ENCODE measurements around the gene ZMYND10.

ZMYND10 gene

GRCh38 chr3:50300681-50301254 lies 44.8 kb downstream of the ZMYND10 start:
- DNase-seq: no peak

DNA sequence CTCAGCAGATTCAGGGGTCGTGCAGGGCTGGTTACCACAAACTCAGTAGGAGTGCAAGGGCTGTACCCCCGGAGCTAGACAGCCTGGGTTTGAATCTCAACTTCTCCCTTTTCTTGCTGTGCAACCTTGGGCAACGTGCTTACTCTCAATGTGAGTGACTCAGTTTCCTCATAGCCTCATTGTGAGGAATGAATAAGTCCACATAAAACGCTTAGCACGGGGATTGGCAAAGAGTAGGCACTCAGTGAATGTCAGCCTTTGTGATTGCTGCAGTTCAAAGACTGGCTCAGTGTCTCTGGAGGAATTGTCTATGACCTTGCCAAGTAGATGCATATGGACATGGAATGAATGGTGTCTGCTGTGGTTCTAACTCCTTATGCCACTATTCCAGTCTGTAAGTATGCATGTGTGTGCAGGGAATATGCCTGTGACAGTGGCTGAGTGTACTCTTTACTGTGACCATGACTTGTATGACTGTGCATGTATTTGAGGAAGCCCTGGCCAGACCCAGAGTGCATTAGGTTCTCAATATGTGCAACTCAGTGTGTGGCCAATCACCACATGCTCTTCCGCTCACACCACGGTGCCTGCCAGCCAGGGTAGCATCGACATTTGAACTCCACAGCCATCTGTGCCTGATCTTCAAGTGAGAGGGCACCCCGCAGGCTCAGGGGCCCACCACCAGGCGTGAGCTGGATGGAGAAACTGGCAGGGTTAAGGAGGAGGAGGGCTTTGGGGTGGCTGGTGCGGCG lies 45.4 kb downstream of the ZMYND10 start:
- peak; percentile 46 to 85 for DNase-seq

DNA sequence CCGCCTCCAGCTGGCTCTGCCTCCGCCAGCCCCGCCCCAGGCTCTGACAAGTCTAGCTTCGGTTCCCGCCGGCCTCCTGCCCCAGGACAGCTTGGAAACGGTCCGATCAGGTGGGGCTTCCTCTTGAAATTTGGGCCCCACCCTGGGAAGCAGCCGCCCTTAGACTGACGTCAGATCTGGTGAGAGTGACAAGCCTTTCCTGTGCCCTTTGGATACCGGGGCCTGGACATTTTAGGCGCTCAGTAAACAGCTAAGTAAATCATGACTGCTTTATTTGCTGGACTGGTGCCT lies 45.9 kb downstream of the ZMYND10 start:
- DNase-seq: no peak

DNA sequence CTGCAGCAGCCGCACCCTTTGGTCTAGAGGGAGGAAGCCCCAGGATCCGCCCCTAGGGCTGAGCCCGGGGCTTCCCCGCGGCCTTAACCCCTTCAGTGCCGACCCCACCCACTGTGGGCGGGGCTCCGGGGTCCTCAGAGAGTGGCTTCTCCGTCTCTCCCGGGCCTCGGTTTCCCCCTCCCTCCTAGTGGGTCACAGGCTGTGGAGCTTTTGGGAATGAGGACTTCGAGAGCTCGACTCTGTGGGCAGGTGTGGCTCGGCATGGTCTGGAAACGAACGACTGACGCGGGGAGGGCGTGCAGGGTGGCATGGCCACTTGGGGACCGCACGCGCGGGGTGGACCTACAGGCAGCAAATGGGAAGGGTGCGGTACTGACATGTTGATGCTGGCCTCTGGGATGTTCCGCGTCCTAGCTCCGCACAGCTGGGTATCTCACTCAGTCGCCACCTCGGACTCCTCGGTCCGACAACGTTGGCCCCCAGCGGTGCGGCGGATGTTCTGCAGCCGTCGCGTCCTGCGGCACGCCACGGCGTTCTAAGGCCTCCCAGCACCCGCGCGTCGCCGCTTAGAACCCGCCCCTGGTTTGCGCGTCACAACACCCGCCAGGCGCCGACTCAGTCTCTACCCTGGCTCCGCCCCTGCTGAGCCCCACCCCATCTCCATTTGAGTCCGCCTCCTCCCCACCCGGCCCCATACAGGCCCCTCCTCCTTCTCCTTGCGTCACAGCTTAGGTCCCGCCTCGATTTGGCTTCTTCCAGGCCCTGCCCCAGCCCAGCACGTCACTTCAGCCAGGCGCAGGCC lies 46.5 kb downstream of the ZMYND10 start, which contains the start of the genes HYAL3 and NAA80:
HYAL3 (minus strand) TSS at position 570 of the 802 bp plus-strand sequence. CDS start 3,803 bp downstream, outside the sequence.
NAA80 (minus strand) TSS at position 570 of the 802 bp plus-strand sequence. CDS start 1,942 bp downstream, outside the sequence.
- peak; percentile 99 to 100 for DNase-seq

- DNase-seq: no peak
Measured at GRCh38 chr3:50297896-50298725, 47.4 kb downstream of the ZMYND10 start.

GRCh38 chr3:50297384-50297775 lies 48.2 kb downstream of the ZMYND10 start:
- DNase-seq: no peak

GRCh38 chr3:50296721-50297383 lies 48.7 kb downstream of the ZMYND10 start:
- DNase-seq: no peak

DNA sequence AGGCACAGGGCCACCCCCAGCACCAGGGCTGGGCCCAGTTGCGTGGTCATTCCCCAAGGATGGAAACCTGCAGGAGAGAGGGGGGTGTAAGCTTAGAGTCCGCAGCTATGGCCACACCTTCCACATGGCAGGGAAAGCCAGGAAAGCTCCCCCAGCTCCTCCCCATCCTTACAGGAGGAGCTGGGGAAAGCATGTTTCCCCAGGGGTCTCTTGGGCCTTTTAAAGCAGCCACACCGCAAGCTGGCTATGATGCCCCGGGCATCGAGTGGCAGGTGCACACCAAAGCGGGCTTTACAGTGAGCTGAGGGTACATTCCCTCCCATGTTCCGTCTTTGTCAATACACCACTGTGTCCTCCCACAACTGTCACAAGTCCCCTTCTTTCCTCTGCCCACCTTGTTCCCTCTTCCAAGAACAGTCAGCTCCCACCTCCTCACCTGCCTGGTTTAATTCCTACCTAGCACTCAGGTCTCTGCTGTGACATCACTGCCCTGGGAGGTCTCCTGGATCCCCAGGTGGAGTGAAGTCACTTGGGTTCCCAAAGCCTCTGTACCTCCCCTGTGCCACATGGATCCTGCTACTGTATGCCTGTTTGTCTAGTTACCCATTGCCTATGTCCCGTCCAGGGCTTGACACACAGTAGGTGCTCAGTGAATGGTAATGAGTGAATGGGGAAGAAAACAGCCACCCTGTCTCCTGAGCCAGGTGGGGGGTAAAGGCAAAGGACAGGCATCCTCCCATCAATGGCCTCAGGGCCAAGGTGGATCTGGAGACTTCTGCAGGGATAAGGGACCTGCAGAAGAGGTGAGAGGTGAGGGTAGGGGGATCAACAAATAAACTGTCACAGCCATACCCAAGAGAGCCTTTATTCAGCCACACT lies 49.7 kb downstream of the ZMYND10 start:
- no peak for DNase-seq

GRCh38 chr3:50294492-50295403 lies 50.8 kb downstream of the ZMYND10 start:
- no peak for DNase-seq

DNA sequence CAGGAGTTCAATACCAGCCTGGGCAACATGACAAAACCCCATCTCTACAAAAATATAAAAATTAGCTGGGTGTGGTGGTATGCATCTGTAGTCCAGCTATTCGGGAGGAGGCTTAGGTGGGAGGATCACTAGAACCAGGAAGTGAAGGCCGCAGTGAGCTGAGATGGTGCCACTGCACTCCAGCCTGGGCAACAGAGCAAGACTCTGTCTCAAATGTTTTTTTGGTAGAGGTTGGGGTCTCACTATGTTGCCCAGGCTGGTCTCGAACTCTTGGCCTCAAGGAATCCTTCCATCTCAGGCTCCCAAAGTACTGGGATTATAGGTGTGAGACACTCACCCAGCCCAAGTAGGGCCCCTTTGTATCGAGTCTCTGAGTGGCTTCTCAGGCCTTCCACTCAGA lies 51.4 kb downstream of the ZMYND10 start:
- DNase-seq: no peak

DNA sequence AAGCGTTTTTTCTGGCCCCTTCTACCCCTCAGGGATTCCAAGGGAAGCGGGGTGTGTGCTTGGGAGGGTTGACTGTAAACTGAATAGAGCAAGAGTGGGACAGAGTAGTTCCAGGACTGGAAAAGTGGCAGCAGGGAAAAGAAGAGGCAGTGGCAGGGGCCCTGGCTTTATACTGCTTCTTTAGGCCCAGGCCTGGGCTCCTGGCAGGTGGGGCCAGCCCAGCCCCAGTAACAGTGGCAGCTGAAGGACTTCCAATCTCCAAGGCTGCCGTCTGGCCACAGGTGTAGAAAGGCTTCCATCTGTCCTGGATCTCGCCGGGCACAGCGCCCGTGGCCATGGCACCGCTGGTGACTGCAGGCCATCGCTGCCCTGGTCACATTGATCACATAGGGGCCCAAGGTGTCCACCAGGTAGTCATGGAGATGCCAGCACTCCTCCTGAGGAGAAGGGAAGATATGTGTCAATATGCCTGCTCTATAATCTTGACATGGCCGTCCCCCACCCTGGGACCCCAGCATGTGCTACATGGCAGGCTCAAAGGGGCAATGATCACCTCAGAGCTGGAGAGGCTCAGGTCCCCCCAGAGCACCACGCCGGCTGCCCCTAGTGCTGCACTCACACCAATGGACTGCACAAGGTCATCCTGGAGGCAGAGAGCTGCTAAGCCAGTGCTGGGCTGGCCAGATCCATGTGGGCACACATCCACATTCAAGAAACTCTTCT lies 52.3 kb downstream of the ZMYND10 start:
- no peak for DNase-seq

DNA sequence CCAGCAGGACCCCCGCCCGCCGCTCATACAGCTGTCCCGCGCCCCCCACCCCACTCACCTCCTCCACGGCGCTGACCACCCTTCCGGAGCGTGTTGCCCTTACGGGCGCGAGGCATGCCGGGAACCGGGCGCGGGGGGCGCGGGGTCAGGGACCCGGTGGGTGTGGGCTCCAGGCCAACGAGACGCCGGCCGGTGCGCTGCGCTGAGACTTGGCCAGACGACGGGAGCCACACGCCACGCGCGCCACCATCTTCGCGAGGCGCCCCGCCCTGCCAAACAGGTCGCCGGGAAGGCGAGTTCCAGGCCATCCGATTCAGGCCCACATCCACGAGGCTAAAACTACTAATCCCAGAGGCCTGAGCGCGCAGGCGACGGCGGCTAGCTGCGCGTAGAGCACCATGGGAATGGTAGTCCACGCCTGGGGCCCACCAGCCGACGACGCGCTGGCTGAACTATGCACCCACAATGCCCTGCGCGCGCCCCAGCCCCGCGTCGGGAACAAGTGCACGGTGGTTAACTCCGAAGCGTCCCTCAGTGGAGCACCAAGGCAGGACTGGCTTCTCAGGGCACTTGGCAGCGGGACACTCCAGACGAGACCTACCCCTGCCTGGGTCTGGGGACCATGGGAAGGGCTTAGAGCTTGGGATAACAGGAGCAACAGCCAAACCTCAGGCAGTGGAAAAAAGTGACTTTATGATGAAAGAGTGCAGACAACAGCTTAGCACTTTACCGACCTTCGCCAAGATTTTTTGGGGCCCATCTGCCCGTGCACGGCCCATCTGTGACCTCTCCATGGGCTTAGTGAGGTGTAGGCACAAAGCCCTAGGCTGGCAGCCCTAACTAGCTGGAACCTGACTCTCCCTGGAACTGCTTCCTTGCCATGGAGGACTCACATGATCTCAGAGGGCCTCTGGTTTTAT lies 53.1 kb downstream of the ZMYND10 start, which contains the start of gene IFRD2:
IFRD2 (minus strand) TSS at position 271 of the 920 bp plus-strand sequence; CDS start at position 116, 155 bp downstream.
- DNase-seq: peak; percentile 97 to 98

All from hippocampal formation (tissue), 2 donors.